GM18508 (cell line): ENCODE data around the gene HEY2.
"Not testable (repeated sequence)": the region's sequence is repeated elsewhere in the genome, so short reads cannot be mapped to it uniquely, and the experiment has no call there.

Experiments
- ATAC-seq: cut with Tn5 transposase; IDR thresholded peaks from one replicate; pipeline ENCODE4 v1.9.1; 2021; ENCODE audit warnings: moderate number of reproducible peaks; ENCODE audit not compliant: insufficient read depth, unreplicated experiment

HEY2 gene

DNA sequence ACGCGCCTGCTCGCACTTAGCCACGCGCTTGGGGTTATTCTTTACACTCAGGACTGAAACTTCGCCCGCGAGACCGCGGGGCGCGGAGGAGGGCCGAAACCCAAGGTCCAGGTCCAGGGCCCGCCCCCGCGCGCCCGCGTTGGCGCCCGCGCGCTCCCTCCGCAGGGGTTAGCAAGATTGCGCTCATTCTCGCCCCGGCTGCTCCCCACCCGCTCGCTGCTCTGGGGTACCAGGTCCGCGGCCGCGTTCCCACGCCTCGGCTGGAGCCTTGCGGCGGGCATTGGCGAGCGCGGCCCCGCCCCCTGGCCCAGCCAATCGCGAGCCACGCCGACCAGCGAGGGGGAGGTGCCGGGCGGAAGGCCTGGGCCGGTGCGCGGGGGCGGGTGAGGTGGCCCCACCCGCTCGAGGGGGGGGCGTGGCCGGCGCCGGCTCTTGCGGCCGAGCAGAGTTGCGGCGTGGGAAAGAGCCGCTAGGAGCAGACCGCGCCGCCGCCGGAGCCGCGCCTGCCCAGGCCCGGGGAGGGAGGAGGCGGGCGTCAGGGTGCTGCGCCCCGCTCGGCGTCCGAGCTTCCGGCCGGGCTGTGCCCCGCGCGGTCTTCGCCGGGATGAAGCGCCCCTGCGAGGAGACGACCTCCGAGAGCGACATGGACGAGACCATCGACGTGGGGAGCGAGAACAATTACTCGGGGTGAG lies at the start of gene HEY2:
Gene HEY2 (plus strand): TSS at position 460 of the 692 bp plus-strand sequence. CDS start 145 bp downstream, at position 605.
- ATAC-seq, result peak; percentile 39

DNA sequence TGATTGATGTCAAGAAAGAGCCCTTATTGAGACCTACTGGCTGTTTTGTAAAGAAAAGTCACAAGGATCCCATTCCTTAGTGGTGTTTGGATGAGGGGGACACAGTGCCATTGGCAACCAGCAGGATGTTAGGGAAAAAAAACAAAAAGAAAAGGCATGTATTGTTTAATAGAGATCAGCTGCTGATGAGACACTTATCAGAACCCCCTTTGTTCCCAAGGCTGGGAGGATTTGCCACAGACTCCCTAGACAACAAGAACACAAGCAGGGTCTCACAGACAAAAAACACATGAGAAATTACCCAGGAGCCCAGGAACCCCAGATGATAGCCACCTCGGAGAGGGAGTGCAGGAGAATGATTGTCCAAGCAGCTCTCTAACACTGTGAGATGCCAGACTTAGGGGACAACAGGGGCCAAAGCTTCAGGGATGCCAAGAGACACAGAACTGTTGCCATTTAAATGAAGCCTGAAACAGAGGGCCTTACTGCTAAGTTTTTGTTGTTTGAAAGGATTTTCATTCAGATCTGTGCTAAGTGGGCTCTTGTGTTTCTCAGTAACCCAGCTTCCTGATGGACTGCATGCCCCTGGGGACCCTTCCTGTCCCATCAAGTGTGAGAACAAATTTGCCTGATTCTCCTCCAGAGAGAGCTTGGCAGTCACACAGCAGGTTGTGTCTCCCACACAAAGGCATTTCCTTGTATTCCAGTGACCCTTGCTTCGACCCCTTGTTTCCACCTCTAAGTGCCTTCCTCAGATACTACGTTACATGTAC lies 48.7 kb upstream of the HEY2 start:
- no peak for ATAC-seq

DNA sequence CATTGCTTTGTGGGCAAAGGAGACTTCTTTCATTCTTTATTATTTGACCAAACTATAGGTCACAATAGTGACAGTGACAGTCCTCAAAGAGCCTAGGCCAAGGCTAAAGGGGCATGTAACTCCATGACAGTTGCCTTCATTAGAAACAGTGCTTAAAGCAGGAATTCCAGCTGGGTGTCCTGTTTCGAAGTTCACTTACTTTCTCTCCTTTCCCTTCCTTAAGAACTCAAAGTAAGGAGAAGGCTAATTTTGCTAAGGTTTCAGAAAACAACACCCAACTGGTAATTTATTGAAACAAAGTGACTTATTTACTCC lies 48.1 kb upstream of the HEY2 start:
- no peak for ATAC-seq

DNA sequence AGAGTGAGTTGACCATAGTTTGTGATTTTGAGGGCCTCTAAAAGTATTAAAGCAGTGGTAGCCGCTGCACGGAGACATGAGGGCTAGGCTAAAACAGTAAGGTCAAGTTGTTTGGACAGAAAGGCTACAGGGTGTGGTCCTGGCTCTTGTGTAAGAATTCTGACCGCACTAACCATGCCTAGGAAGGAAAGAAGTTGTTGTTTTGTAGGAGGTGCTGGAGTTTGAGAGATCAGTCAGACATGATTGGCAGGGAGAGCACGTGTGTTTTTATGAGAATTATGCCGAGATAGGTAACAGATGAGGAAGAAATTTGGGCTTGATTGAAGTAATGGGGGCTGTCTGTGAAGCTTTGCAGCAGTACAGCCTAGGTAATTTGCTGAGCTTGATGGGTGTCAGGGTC lies 45.5 kb upstream of the HEY2 start:
- not testable (repeated sequence) for ATAC-seq

DNA sequence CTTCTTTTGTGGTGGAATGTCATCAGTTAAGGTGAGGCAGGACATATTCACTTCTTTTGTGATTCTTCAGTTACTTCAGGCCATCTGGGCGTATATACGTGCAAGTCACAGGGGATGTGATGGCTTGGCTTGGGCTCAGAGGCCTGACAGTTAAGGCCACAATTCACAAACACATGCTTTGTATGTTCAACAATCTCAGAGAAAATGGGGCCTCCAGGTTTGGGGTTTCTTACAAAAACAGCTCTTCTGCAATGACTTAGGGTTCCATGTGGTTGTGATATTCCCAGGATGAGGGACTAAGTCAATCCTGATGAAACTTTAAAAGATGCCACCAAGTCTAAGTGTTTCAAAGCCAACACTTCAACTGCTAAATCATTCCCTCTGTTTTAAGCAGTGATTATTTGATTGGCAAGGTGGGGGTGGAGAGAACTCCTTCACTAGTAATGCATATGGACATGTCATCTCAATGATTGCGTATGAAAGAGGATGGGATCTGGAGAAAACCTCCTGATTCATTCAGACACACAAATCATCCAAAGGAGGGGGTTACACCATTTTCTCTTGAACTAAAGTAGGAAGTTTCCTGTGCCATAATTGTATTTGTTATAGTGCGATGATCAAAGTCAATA lies 41.7 kb upstream of the HEY2 start:
- ATAC-seq, result no peak

DNA sequence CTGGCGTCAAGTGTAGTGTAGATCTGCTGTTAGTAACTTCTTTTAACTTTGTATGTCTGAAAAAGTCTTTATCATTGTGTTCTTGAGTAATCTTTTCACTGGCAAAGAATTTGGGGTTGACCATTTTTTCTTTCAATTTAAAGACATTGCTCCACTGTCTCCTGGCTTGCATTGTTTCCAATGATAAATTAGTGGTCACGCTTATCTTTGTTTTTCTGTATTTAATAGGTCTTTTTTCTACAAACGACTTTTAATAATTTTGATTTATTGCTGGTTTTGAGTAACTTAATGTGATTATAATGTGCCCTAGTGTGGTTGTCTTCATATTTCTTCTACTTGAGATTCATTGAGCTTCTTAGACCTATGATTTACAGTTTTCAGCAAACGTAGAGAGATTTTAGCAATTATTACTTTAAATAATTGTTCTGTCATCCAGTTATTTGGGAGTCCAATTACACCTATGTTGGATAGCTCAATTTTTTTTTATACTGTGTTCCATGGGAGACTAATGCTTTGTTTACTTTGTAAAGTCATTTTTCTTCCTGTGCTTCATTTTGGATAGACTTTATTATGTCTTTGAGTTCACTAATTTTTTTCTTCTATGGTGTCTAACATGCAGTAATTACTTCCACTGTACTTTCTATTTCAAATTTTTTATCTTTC lies 38.3 kb upstream of the HEY2 start:
- ATAC-seq, result no peak

DNA sequence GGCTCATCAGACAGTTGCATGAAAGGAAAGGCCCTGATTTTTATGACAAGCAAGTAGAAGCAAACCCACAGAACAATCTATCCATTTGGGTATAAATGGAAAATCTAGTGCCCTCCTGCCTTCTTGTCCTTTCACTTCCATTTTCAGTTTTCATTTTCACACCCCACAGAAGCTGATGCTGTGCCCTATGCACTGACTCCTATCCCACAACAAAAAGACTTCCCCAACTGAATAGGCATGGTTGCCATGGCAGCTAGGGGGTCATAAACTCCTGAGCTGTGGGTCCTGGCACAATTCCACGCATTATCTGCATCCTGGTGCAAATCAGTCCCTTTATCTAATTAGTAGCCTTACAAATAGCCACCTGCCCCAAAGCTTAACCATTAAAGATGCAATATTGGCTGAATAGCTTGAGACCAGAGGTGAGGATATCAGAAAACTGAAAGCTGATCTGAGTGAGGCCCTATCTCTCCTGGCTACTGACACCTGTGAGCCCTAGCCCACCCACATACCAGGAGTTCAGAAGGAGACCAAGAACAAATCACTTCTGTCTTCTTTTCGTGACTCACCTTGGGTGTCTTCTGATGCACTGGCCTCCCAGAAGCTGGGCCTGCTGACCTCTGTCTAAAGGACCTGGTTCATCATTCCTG lies 34.9 kb upstream of the HEY2 start:
- peak; percentile 49 for ATAC-seq

DNA sequence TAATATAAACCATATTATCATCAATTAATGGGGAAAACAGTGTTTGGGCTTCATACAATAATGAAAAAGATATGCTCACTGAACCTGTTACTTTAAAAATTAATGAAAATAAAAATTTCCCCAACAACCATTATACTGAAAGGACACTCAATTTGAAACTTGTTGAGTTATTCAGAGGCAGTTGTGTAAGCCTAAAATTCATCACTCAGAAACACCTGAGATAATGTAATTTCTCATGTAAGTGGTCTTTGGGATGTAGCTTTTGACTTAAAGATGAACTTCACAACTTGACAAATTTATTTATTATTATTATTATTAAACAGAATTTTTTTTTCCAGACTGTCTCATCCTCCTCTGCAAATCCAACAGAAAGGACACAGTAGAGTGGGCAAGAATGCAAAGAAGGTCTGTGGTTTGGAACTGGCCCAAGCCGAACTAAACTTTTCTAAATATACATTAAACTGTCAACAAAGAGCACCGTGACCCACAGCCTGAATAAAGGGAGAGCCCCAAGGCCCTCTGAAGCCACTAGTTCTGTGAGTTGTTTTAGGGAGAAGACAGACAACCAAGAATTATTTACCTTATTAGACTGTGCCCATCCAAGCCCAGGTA lies 32.2 kb upstream of the HEY2 start:
- ATAC-seq, result peak; percentile 70

DNA sequence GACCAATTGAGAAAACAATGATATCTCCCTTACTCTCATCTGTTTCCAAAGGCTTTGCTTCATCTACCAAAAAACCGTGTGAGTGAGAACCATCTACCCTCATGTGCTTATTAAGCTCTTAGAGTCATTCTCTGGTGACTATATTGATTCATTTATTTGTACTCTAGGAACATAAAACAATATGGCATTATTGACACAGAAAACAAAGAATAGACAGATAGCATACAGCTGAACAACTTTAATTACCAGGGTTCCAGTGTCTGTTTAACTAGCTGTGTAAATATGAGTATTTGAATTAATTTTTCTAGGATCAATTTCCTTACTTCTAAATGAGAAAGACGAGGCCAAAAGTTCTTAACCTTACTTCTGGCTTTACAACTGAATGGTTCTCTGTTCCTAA lies 31.3 kb upstream of the HEY2 start:
- no peak for ATAC-seq

DNA sequence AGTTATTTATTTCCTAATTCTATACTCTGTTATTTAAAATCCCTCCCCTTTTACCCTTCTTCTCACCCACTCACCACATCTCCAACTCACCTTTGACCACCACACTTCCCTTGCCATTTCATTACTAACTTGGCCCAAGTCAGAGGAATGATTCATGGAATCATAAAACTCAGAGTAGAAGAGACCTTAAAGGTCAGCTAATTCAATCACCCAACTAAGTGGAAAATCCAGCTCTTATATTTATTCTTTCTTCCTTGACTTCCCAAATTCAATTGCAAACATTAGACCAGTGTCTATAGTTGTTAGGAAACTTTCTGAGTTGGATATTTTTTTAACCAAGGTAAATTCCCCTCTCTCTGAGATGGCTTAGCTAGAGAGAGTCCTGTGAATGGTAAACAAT lies 26.5 kb upstream of the HEY2 start:
- no peak for ATAC-seq

DNA sequence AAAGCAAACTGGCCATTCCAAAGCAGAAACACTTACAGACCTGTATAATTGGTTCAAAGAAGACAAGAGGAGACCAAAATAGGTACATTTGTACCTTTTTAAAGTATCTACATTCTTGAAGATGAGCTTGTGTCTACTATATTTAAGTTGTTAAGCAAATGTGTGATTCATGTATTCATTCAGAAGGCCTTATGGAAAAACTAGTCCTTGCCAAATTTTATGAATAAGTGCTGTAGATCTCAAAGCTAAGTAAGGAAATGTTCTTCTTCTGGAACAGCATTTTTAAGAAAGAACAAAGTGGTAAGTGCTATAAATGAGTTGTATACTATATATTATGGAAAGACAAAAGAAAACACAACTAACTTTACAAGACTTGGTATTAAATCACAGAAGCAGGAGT lies 22.2 kb upstream of the HEY2 start:
- ATAC-seq, result no peak

DNA sequence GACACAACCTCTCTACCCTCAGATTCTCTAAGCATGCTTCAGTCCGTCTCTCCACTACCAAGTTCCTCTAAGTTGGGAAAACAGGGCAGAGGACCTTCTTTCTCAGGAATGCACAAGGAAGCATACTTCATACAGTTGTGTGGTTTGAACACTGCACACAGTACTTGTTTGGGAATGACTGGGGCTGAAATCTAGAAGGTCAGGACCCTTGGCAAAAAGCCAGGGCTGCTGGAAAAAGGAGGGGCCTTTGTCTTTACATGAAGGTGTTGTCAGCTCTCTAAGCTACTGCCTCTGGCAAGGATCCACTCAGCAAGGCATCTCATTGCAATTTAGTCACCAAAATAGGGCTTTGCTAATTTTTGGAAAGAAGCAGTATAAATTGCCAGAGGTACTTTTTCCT lies 20.7 kb upstream of the HEY2 start:
- no peak for ATAC-seq

DNA sequence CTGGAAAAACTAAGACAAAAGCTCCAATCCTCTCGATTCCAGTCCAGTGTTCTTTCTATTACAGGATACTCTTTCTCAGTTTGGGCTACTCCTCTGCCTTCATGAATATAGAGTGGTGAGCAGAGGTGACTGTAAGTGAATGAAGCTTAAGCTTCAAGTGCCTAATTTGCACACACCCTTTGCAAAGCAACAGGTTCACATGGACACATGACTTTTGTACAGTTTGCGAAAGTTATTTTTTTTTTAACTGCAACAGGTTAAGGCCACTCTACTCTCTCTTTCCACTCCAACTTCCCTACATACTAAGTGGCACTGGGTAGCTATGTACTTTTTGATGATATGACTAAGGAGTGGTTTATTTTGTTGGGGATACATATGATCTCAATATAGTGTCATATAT lies 19.4 kb upstream of the HEY2 start:
- ATAC-seq, result no peak

DNA sequence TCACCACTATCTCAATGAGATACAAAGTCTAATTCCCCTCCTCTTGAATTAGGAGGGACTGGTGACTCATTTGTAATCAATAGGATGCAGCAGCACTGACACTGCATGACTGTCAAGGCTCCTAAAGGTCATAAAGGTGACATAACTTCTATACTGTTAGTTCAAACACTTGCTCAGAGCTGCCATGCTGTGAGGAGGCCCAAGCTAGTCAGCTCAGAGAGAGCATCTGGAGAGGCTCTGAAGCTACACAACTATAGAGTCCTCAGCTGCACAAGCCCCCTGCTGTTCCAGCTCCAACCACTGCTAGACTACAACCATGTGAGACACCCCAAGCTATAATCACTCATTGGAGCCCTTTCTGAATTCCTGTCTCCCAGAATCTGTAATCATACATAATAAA lies 17.0 kb upstream of the HEY2 start:
- ATAC-seq, result no peak

DNA sequence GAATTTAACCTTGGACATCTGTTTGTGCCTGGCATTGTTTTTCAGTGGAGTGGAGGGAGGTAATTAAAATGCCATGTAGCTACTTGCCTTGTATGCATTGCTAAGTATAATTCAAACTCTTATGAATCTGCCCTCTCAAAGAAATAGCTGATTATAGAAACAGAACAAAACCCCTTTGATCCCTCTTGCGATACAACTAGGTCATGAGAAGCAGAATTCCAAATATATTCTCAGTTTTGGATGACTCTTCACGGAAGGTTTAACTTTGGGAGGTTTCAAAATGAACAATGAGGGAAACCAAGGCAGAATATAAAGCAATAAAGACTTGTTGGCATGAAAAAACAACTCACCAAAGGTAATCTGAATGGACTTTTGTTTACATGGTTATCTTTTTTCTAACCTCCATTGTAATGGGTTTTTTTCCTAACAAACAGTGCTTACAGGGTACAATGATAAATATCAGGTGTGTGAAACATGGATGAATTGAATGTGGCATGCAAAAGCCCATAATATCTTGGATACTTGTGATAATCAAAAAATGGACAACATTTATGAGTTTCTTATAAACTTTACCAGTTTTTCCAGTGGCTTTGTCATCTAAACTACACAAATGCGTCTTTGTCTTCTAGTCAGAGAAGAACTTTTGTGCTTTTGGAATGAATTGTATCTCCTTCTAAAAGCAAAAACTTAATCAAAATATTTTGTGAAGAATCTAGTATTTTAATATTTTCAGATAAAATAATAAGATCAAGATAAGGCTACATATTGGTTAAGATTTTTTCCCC lies 15.7 kb upstream of the HEY2 start:
- ATAC-seq, result no peak

DNA sequence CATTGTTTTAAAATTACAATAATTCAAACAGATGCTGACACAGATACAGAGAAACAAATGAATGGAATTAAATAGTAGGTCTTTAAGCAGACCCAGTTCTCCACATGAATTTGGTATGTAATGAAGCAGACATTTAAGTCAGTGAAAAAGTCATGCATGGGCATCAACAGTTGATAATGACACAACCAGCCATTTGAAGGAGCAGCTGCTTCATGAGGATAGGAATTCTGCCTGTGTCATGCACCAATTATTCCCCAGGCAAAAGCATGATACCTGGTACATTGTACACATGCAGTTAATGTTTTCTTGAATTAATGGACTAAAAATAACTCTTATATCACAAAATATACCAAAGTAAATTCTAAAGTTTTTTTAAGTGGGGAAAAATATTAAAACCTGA lies 11.2 kb upstream of the HEY2 start:
- ATAC-seq, result no peak

DNA sequence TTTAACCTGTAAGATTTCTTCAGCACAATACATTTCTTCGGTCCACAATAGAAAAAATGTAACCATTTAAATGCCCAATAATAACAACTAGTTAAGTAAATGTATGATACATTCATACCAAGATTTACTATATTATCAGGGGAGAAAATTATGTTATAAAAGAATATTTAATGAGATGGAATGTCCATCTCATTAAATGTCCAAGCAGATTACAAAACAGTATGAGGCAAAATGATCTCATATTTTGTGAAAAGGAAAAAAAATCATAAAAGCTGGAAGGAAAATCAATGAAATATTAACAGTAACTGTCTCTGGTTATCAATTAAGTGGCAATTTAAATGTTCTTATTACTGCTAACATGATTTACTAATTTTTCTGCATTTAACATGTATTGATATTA lies 10.1 kb upstream of the HEY2 start:
- ATAC-seq, result no peak

DNA sequence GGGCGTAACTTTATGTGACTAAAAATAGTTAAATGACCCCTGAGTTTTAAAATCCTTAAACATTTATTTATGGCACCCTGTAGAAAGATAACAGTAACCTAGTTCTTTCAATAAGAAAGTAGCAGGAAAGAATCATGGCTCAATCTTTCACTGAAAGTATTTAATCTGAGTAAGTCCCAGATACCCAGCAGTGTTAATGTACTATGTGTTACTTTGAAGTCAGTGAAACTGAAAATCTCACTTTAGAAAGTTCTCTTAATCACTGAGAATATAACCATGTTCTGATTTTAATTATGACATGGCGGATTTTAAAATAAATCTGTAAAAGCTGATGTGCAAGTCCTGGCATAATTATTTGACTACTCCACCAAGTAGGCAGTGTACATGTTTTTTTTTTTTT lies 8.1 kb upstream of the HEY2 start:
- ATAC-seq, result no peak

DNA sequence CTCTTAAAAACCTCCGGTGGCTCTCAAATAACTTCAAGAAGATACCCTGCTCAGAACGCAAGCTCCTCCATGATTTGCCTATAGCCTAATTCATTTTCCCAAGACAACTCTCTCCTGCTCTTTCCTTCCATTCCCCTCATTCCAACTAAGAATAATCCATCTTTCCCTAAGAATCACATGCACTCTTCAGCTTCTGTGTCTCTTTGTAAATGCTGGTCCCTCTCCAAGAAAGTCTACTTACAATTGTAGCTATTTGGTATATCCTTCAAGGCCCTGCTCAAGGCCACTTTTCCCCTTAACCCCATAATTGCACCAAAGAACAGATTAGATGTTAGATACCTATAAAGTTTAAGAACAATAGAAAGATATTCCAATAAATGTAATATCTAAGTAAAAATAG lies 7.4 kb upstream of the HEY2 start:
- ATAC-seq, result no peak
